Heart left ventricle (tissue), 13 donors: ENCODE measurements around the gene CCNT2.

ENCODE experiments used
- CTCF ChIP-seq, 12 donors: fragments of 200-600 bp; sonication (generic) in 4 of 12; IDR thresholded peaks; one replicate each; pipeline versions ENCODE4 v1.5.0 to v1.8.0; 2018 to 2022; ENCODE audit warnings: antibody characterized with exemption in 12 of 12, mild to moderate bottlenecking in 5 of 12
- POLR2A ChIP-seq, 2 donors: fragments of 450-650 bp; IDR thresholded peaks; one replicate each; pipeline ENCODE4 v1.6.1; 2017; ENCODE audit warnings: antibody characterized with exemption in 2 of 2, mild to moderate bottlenecking in 2 of 2, moderate library complexity in 2 of 2
- donor health status: ischemic (EF 13 %, LVEDD 7.1; RV severe dilation, severe dysfunction).
- donor health status: DM: no; HTN: yes; CAD: no.
- donor health status: DM: no; HTN: no; CAD: no.
- donor health status: ischemic (EF 25% LVEDD 6.9; RV normal size, moderate dysfunction).
- donor health status: ischemic (EF 25% LVEDD 5.7; RV mildly dilated, moderate dysfunction).
- donor health status: ischemic (EF 35%, LVEDD 5.7; RV mildly dilated, moderate dysfunction).
- donor health status: nonischemic (EF 11% LVEDD 7.7; RV severe dilation, severe dysfunction).
- donor health status: DM: yes; HTN: yes; CAD: no.
- donor health status: PGD.
- donor health status: ischemic (EF 29% LVEDD 5.4; RV normal size, mild dysfunction).
- donor health status: nonischemic (EF 23%, LVEDD 6.1; RV moderate dilation, normal function).

GRCh38 chr2:134875309-134875708 is 43.3 kb upstream of the CCNT2 start:
- TF ChIP-seq POLR2A (IDR thresholded peaks at IDR 0.05) (no peak), CTCF (IDR thresholded peaks at IDR 0.05) (no peak)
